DOHH2 (cell line): ENCODE measurements around the gene PPHLN1.

ENCODE experiments used
- H3F3A ChIP-seq: fragments of 200-600 bp; sonication (generic), shearing (Covaris generic); 2 replicates; pipeline ENCODE4 v1.6.0; 2016; ENCODE audit warnings: antibody characterized with exemption, mild to moderate bottlenecking; ENCODE audit not compliant: control insufficient read depth, insufficient read depth
- H3K27ac ChIP-seq: fragments of 200-600 bp; sonication (generic); 2 replicates; pipeline ENCODE4 v1.5.1; 2014; ENCODE audit warnings: low read depth, mild to moderate bottlenecking, low read length, moderate library complexity
- H3K27me3 ChIP-seq: fragments of 200-600 bp; sonication (generic); 2 replicates; pipeline ENCODE4 v1.6.1; 2014; ENCODE audit warnings: mild to moderate bottlenecking, low read length, mixed read lengths; ENCODE audit not compliant: control insufficient read depth
- H3K36me3 ChIP-seq: fragments of 200-600 bp; sonication (generic); 2 replicates; pipeline ENCODE4 v1.6.1; 2014; ENCODE audit warnings: mild to moderate bottlenecking, low read length, moderate library complexity, mixed read lengths; ENCODE audit not compliant: control insufficient read depth
- H3K4me1 ChIP-seq: fragments of 200-600 bp; sonication (generic); 2 replicates; pipeline ENCODE4 v1.6.1; 2014; ENCODE audit warnings: mild to moderate bottlenecking, low read length, mixed read lengths; ENCODE audit not compliant: control insufficient read depth
- H3K4me2 ChIP-seq: fragments of 200-600 bp; sonication (generic); 2 replicates; pipeline ENCODE4 v1.6.0; 2014; ENCODE audit warnings: mild to moderate bottlenecking, low read length, moderate library complexity
- H3K4me3 ChIP-seq: fragments of 200-600 bp; sonication (generic); 2 replicates; pipeline ENCODE4 v1.5.1; 2014; ENCODE audit warnings: mild to moderate bottlenecking, low read length, mixed read lengths
- H3K79me2 ChIP-seq: fragments of 200-600 bp; sonication (generic); 2 replicates; pipeline ENCODE4 v1.6.1; 2014; ENCODE audit warnings: mild to moderate bottlenecking, low read length, mixed read lengths; ENCODE audit not compliant: control insufficient read depth
- H3K9me2 ChIP-seq: fragments of 200-600 bp; sonication (generic); replicated peaks from 2 replicates; pipeline ENCODE4 v1.6.1; 2014; ENCODE audit warnings: mild to moderate bottlenecking, low read length, mixed read lengths; ENCODE audit not compliant: control insufficient read depth
- H3K9me3 ChIP-seq: fragments of 200-600 bp; sonication (generic); 2 replicates; pipeline ENCODE4 v1.6.1; 2014; ENCODE audit warnings: antibody characterized with exemption, low read length, mixed read lengths; ENCODE audit not compliant: control insufficient read depth, insufficient read depth
- H4K20me1 ChIP-seq: fragments of 200-600 bp; sonication (generic); 2 replicates; pipeline ENCODE4 v1.6.0; 2014; ENCODE audit warnings: low read depth, mild to moderate bottlenecking, antibody characterized with exemption, low read length, moderate library complexity; ENCODE audit not compliant: control insufficient read depth, insufficient read depth
- CTCF ChIP-seq: fragments of 200-600 bp; sonication (generic); IDR thresholded peaks from one replicate; pipeline ENCODE4 v1.5.1; 2014; ENCODE audit warnings: antibody characterized with exemption, mild to moderate bottlenecking, low read depth, low read length; ENCODE audit not compliant: poor library complexity, severe bottlenecking
- EZH2phosphoT487 ChIP-seq: fragments of 200-600 bp; sonication (generic); IDR thresholded peaks from 2 replicates; pipeline ENCODE4 v1.6.1; 2017; ENCODE audit warnings: borderline replicate concordance, mild to moderate bottlenecking, antibody characterized with exemption, low read length, moderate library complexity, mixed read lengths

Gene PPHLN1

GRCh38 chr12:42428850-42429249 lies 102.9 kb downstream of the PPHLN1 start:
- no peaks in the 10 kb centered on the region for H3K9me2 ChIP-seq
- no peaks in the 10 kb centered on the region for H3K79me2 ChIP-seq
- no peak overlapping the region for H3K4me2 ChIP-seq
- H4K20me1 ChIP-seq = no peaks in the 10 kb centered on the region
- H3K27me3 ChIP-seq = no peaks in the 10 kb centered on the region
- H3K36me3 ChIP-seq = no peaks in the 10 kb centered on the region
- no peak overlapping the region for H3K27ac ChIP-seq
- H3F3A ChIP-seq = no peaks in the 10 kb centered on the region
- no peaks in the 10 kb centered on the region for H3K9me3 ChIP-seq
- no peaks in the 10 kb centered on the region for H3K4me1 ChIP-seq
- H3K4me3 ChIP-seq = no peak overlapping the region
- TF ChIP-seq CTCF = no peak
- TF ChIP-seq EZH2phosphoT487 = no peak

- no peaks in the 10 kb centered on the region for H3K79me2 ChIP-seq
- H3K4me3 ChIP-seq = no peak overlapping the region
- TF ChIP-seq EZH2phosphoT487 (no peak), CTCF (no peak)
- H3K9me3 ChIP-seq = no peaks in the 10 kb centered on the region
- H3K36me3 ChIP-seq = no peaks in the 10 kb centered on the region
- H3K4me1 ChIP-seq = no peaks in the 10 kb centered on the region
- no peaks in the 10 kb centered on the region for H3K9me2 ChIP-seq
- no peaks in the 10 kb centered on the region for H3F3A ChIP-seq
- no peaks in the 10 kb centered on the region for H3K27me3 ChIP-seq
- no peak overlapping the region for H3K4me2 ChIP-seq
- no peak overlapping the region for H3K27ac ChIP-seq
- no peaks in the 10 kb centered on the region for H4K20me1 ChIP-seq
Measured at GRCh38 chr12:42432517-42433140, 106.7 kb downstream of the PPHLN1 start.

GRCh38 chr12:42440608-42441007 lies 114.6 kb downstream of the PPHLN1 start:
- Histone ChIP-seq H3K27me3 (no peaks in the 10 kb centered on the region), H3K27ac (no peak overlapping the region), H3K4me2 (no peak overlapping the region), H3K9me3 (no peaks in the 10 kb centered on the region), H3K79me2 (no peaks in the 10 kb centered on the region), H3K9me2 (no peaks in the 10 kb centered on the region), H3F3A (no peaks in the 10 kb centered on the region), H3K36me3 (peaks cover 27% of the 10 kb centered on the region), H3K4me3 (no peak overlapping the region), H4K20me1 (no peaks in the 10 kb centered on the region), H3K4me1 (no peaks in the 10 kb centered on the region)
- TF ChIP-seq CTCF = no peak
- TF ChIP-seq EZH2phosphoT487 = no peak
